Left forelimb (tissue), 1 donor: ENCODE results near the gene ZEB2.

Source experiments
- DNase-seq: peaks from one replicate; pipeline ENCODE4 v3.0.0-alpha.2; 2018; ENCODE audit warnings: low spot score

ZEB2 gene

DNA sequence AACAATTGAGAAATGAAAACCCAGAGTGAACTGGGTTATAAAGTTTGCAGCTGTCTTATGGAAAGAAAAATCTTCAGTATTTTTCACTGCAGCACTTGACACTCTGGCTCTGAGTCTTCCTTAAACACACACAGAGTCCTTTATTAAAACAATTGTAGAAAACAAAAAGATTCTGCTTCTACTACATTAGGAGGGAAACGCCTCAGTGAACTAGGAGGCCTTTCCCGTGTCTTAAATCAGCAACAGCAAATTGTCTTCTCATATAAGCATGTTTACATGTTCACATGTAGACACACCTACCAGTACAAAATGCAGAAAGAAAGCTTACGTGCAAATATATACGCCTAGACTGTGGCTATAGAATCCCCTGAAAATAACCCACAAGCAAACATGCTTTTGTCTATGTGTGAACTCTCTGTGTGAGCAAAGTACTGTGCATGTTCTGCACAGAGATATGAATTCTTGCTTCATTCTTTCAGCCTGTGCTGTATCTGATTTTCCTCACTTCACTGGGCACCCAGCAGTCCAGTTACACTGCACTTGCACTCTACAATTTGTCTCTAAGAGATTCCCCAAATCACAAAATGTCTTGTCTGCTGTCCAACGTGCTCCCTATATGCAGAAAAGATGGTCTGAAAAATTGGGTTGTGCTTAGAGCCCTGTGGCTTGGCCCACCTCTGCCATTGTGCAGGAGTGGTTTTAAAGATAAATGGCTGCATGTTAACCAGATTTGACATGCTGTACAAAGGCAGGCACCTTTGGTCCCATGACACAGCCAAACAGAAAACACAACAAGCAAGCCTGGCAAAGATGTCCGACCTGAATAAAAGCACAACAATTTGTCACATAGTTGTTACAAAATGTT is 24.5 kb downstream of the ZEB2 start:
- no peak for DNase-seq

DNA sequence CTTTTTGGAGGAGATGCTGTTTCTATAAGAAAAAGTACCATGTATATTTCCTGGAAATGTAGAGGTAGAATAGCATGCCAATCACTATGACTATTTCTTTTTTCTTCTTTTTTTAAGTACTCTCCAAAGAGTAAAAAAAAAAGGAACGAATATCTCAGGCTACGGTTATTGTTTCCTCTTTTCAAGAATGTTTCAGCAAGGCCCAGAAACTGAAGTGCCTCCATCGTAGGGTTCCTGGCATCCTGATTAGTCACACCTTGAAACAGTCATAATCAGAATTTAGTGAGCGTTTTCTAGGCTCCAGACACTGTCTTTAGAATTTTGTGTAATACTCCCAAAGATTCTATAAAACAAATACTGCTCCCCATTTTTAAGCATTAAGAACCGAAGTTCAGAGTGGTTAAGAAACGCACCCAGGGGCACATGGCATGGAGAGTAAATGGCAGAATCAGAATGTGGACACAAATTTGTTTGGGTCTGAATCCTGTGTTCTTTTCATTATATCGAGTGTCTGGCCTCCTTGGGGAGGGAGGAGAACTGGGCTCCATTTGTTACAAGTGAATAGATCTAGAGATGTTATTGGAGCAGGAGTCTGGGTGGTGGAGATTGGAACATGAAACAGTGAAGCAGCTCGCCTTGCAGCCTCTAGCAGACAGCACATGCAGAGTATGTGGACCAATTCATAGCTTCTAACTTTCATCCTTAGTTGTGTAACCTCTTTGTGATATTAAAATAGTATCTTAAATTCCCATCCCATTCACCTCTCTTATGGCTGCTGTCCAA is 26.7 kb downstream of the ZEB2 start:
- DNase-seq = no peak

DNA sequence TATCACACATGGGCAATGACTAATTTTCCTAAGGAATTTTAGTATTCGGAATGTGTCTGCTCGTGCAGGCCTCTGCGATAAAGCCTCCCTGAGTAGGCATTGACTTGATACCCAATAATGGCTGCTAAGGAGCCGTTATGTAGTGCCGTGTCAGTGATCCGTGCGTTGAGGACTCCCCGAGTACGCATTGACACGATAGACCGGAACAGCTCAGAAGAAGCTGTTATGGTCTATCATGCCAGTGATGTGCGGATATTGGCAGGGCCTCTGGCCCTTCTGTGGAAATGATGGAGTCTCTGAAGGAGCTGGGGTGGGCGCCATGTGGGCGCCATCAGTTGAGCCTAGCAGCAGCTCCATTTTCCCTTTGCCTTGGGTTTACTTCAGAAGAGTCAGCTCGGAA is 29.1 kb downstream of the ZEB2 start:
- no peak for DNase-seq

DNA sequence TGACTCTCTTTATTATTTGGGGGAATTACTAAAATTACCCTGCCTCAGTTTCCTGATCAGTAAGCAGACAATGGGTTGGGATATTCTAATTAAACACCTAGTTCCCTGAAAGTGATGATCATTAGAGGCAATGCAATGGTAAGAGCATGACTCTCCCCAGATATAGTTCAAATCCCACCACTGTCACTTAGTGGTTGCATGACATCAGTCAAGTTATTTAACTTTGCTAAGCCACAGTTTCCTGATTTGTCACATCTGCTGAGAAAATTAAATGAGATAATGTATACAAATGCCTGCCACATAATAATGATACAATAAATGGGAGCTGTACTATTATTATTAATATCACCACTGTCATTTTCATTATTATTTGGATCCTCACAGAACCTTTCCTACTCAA is 29.9 kb downstream of the ZEB2 start:
- no peak for DNase-seq

DNA sequence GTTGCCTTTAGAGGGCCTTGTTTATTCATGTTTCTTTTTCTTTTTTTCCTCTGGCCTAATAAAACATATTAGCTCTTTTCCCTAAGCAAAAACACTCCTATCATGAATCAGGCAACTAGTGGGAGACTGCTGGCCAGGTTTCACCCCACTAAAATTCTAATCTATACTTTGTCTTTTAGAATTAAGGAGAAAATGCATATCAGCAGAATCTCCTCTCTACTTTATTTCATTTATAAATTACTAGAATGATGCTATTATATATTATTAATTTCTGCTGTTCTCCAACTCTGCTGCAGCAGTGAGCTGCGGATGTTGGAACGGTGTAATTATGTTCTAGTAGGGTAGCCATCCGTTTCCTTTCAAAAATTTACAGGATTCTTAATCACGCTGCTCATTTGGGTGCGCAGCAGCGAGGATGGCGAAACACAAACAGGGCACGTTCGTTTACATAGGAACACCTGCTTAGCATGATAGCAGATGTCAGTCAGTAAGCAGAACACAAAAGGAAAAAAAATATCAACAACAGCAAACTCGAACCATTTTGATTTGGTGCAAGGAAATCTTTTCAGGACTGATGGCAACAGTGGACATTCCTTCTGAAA is 30.5 kb downstream of the ZEB2 start:
- no peak for DNase-seq

DNA sequence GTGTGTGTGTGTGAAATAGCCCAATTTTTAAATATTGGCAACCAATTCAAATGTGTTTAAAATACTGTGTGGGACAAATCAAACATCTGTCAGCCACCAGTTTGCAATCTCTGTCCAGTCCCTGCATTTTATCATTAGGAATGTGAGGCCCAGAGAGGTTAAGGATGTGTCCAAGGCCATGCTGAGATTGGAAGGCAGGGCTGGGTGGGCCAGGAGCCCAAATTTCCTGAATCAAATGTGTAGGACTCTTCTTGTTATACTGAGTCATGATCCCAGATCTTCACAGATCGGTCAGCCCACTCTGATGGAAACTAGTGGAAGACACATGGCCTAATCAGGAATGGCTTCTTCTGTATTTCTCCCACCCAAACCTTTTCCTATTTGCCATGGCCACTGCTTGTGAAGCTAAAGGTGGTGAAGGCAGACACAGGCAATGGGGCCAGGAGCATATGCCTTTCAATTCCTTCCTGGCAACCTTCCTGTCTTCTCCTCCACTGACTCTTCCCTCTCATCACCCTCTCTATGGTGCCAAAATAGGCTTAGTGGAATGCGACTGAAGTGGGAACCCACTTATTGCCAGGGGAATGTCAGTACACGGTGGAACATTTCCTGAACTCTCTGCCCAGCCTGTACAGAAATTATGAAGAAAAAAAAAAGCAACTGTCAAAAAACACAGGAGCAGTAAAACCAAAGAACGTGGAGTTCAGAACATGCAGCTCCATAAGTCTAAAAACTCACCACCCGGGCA is 35.5 kb downstream of the ZEB2 start:
- DNase-seq = no peak

DNA sequence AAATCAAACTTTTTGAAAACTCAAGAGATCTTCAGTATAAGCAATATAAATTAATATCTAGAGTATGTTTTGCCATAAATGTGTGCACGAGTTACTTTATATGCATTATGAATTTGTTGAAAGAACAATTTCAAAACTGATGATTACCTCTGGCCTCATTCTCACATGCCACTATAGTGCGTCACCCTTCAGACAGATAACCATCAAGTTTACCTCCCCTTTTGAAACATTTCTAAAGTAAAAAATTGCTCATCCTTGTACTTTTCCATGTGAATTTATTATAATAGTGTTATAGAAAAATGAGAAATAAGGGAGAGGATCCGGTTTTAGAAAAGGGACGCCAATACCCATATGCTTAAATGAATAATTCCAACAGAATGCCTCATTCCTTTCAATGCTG is 38.3 kb downstream of the ZEB2 start:
- DNase-seq = no peak

DNA sequence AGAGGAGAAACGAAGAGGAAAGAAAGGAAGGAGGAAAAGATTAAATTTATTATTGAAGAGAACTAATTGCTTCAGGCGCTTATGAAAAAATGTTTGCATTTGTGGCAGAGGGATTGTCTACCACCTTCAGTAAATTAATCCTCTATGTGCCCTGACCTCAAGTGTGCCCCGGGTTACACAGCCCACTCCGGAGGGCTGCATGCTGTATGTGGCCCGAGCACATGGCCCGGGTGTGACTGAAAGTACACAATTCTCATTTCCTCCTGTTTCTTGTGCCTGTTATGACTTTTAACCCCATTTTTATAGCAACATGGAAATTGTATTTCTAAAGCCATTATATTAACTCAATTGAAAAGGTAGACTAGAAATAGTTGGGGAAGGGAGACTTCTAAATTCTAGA is 38.8 kb downstream of the ZEB2 start:
- no peak for DNase-seq

DNA sequence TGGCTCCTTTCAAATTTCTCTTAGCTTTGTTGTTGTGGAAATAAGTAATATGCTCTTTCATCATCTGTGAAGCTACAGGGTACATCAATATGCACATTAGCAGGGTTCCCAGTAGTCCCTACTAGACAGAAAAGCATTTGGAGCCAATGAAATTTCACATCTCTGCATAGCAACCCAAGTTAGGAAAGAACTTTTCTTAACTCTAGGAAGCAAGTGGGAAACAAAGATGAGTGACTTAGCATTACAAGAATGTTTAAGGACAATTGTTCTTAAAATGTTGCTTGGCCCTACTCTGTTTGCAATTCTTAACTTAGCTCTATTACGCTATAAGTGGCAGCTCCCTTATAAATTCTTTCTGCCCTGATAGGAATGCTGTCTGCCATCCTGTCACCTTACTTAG is 39.6 kb downstream of the ZEB2 start:
- no peak for DNase-seq

DNA sequence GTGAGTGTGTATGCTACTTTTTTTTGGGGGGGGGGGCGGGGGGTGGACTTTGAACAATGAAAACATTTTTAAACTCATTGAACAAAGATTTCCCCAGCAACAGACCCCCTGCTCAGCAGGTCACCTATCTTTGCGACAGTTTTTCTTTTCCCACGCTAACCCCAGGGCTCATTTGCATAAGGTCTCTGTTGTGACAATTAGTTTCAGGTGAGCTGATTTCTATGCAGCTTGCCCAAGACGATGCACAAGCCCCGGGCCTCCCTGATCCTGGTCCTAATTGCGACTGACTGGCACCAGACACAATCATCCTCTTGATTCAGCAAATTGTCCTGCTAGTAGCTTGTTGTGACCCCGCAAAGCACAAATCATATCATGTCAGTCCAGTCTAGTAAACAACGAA is 40.3 kb downstream of the ZEB2 start:
- no peak for DNase-seq

DNA sequence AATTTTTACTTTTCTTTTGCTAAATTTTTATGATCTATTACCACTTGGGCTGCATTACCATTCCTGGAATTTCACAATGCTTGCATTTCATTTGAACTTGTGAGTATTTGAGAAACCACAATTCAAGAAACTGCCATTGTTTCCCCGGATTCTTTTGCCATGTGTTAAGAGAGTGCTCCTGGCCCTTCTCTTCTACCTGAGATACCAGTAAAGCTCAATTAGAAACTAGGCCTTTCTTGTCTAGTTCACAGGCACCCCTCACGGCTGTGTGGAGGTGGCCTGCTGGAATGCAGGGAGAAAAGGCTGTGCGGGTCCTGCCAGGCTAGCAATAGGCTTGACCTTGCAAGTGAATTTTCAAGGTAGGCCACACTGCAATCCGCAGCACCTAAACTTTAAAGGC is 40.8 kb downstream of the ZEB2 start:
- DNase-seq = no peak

DNA sequence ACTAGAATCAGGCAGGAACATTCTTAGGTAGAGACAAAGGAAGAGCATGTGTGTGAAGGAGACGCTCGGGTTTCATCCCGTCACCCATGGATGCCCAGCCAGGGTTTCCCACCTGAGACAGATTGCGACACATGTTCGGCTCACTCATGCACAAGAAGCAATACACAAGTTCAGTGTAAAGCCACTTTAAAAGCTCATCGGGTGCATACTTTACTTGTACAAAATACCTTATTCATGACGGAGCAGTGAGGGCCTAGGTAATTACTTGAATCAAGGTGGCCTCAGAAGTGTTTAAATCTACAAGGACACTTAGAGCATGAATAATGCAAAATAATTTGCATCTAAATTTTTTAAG is 42.0 kb downstream of the ZEB2 start:
- DNase-seq = no peak

DNA sequence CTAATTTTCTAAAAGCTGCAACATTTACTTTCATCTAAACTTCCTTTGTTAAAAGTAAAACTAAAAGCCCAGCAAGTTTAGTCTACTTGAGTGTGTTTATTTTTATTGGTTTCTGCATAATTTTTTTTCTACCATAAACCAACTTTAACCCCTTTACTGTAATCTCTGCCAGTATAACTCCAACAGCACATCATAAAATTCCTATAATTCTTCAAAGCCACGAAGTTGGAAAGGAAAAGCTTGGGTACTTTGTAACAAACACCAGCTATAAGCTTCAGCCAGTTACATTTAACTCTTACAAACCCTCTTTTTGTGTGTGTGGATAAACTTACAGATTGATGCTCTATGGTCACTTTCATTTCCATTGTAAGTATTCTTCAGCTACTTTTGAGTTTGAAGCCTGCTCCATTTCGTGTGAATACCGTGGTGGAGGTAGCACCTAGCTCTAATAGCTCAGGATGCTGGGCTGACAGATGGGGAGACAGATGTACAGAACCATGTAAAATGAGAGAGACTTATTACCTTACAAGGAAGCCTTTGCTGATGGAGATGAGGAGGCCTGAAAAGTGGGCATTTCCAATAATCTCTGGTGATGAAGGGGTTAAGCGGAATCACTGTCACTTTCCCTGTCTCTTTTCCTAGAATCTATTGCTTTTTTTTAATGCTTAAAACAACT is 42.5 kb downstream of the ZEB2 start:
- DNase-seq = no peak

DNA sequence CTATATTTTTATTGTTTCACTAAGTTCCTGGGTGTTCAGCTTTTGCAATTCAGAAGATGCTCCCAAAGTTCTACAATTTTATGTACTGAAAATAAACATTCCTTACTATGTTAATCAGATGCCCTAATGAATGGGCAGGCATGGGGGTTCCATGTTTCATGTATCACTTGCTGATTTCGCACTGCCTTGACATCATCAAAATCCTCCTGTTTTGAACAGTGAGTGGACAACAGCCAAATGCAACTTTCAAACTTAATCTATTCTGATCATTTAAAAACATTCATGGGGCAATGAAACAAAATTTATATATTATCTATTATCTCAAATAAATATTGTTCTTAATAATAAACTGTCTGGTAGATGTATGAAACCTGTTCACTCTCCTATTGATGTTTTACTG is 43.2 kb downstream of the ZEB2 start:
- DNase-seq = no peak

DNA sequence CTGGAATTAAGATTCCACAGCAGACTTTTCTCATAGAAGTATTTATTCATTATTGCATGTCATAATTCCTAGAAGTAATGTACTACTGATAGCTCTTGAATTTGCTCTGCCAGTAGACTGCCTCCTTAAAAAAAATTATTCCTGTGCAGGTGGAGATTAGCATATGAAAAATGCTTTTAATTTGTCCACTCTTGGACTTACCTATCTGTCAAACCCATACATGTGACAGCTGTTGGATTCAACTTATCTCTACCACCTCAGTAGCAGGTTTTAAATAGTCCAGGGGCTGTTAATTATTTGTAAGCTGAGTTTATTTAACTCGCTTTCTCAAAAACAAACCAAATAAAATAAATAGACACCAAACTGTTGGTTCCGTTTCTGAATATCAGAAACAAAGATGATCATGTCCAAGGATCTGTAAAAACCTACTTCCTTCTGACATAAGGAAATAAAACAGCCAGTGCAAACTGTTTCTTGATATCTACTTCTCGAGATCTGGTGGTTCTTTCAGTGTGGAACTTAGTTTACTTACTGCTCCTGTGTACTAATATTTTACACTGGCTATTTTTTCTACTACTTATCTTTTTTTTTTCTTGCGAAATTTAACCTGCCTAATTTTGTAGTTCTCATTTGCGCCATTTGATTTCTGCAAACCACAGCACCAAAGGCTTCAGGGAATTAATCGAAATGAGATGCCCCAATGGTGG is 44.2 kb downstream of the ZEB2 start:
- DNase-seq = no peak

DNA sequence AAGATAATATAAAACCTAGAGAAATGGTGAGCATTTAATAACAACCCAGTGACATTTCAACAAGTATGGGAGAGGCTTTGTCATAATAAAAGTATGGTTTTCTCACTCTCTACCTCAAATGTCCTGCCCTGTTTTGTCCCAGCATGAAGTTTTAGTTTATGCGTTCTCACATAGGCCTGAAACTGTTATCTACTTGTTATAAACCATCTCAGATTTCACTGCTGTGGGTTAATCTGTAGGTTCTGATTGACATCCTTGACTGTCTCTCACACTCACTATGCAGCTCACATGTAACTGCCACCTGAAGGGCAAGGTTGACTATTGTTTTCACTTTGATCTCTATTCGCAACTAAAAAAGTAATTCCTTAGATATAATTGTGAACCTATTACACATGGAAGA is 44.9 kb downstream of the ZEB2 start:
- DNase-seq = no peak

DNA sequence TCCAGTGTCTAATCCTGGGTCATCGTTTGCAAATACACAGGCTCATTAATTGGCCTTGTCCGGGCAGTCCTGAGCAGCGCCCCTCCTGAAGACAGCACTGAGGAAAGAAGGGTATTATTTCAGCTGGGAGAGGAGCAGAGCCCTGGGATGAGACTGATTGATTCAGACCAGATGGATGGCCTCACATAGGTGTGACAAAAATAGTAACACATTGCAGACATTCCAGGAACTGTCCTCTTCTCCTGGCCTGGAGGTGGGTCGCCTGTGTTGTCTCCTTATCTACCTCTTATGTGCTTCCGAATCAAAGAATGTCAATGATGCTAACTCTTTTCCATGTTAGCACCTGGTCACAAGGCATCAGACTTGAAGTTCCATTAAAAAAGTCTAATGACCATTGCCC is 45.9 kb downstream of the ZEB2 start:
- no peak for DNase-seq

DNA sequence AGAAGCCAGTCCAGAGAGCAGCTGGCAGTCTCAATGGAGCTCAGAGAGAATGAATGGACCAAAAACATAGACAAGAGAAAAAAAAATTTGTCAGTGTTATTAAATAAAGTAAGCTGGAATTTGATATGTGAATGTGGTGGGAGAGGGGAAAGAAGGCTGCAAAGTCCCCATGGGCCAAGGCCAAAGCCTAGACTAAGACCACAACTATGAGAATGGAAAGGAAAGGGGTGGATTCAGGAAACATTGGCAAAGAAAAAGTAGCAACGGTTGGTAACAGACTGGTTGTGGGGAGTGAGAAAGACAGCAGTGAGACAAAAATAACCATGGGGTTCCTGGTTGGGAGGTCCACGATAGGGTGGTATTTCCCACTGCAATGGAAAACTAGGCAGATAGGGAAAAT is 47.0 kb downstream of the ZEB2 start:
- DNase-seq = no peak

DNA sequence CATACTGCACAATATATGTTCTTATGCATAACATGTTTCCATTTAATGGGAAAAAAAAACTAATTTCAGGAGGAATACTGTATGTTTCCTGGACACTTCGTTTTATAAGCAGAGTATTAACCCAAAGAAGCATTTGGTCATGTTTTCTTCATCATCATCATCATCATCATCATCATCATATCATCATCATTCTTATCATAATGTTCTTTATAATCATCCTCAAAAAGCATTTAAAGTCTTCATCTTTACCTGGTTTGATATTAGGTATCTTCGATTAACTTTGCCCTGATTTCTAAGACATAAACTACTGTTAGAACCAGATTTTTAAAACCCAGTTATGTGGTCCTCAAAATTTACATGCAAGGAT is 47.9 kb downstream of the ZEB2 start:
- DNase-seq = no peak

DNA sequence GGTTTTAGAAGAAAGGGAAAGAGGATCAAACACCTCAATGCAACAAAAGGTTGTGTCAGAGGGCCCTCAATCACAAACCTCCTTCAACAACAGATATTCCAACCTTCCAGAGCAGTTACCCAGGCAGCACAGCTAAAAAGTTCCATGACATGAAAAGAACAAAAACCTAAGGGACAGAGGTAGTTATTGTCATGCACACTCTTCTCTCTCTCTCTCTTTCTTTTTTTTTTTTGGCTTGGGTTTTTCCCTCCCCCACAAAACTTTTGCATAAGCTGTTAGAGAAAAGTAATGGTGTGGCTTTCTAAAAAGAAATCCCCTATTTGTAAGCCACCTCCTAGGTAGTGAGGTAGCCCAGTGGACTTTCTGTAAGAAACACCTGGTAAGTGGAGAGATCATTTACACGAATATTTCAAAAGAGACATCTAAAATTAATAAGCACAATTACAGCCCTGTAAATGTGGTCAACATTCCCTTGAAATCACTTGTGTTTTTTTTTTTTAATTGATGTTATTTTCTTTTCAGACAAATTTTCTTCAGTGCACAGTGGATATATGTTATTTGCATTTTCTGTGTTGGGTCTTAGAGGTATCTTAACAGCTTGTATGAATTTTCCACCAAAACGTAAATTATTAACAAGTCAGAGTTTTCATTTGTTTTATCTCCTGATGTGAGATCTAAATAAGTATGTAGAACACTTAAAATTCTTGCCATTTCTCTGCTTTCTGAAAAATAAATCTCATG is 48.4 kb downstream of the ZEB2 start:
- no peak for DNase-seq

DNA sequence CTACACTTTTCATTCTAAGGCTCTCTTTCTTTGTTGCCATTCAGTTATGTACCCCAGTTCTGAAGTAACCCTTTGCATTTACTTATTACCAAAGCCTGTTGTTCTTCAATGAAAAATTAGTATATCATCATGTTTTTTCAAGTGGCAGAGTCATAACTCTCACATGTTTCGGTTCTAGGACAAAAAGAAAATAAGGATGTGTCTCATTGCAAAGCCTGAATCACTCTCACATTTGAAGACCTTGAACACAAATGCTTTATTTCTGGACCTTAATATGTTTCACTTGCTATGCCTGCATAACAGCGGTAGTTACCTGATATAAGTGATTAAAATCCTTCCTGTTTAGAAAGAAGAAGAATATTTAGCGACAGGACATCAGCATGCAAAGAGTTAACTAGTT is 49.1 kb downstream of the ZEB2 start:
- DNase-seq = no peak
